Caco-2 (cell line): ENCODE results near the gene HEXIM2. TPM values are rescaled to one million over a fixed set of nuclear protein-coding genes. Genes with fewer than 3 reads are reported as not detected.
A peak's percentile ranks its signal among the peaks of the same experiment; 100 is the strongest.

ENCODE experiments used
- BruUV-seq: library from RNA; stranded (reverse); fragments of 400-500 nt; replicated peaks from 2 replicates; lab custom pipeline; 2021; lab: Mats Ljungman, UMichigan
- CTCF ChIA-PET: fragments of 300-600 bp; sonication (Branson Sonifier 250); formaldehyde crosslinking; loops from one replicate; lab custom pipeline; 2022; ENCODE audit warnings: antibody characterized with exemption; lab: Charles Lee
- POLR2A ChIA-PET: fragments of 300-600 bp; sonication (Branson Sonifier 250); formaldehyde crosslinking; loops from one replicate; lab custom pipeline; 2022; ENCODE audit warnings: antibody characterized with exemption; lab: Charles Lee
- DNase-seq, 2 experiments: peaks; one replicate each; pipeline versions ENCODE4 v3.0.0 to v3.0.0-alpha.2; 2020 to 2022
- H3K27me3 ChIP-seq: replicated peaks from 2 replicates; pipeline ENCODE4 v1.6.0; 2011; ENCODE audit warnings: low read length; ENCODE audit not compliant: control insufficient read depth, insufficient read depth
- H3K36me3 ChIP-seq: 2 replicates; pipeline ENCODE4 v1.5.1; 2011; ENCODE audit warnings: low read length; ENCODE audit not compliant: control insufficient read depth, insufficient read depth
- H3K4me1 ChIP-seq: fragments of 250-450 bp; sonication (Bioruptor Pico); 2 replicates; pipeline ENCODE4 v1.5.1; 2020; ENCODE audit warnings: mild to moderate bottlenecking
- H3K4me3 ChIP-seq: 2 replicates; pipeline ENCODE4 v1.5.1; 2011; ENCODE audit warnings: low read depth, mild to moderate bottlenecking, control low read depth, low read length
- H3K9me3 ChIP-seq: fragments of 250-450 bp; sonication (Bioruptor Pico); 2 replicates; pipeline ENCODE4 v1.5.1; 2020; ENCODE audit warnings: mild to moderate bottlenecking, moderate library complexity
- H3K27ac Mint-ChIP-seq: one replicate; pipeline ENCODE4 v1.8.0; 2022; ENCODE audit warnings: mixed read lengths; ENCODE audit not compliant: unreplicated experiment
- H3K27me3 Mint-ChIP-seq: one replicate; pipeline ENCODE4 v1.8.0; 2022; ENCODE audit warnings: mixed read lengths; ENCODE audit not compliant: insufficient read depth, unreplicated experiment
- H3K36me3 Mint-ChIP-seq: one replicate; pipeline ENCODE4 v1.8.0; 2022; ENCODE audit warnings: mild to moderate bottlenecking, mixed read lengths; ENCODE audit not compliant: insufficient read depth, unreplicated experiment
- H3K4me1 Mint-ChIP-seq: one replicate; pipeline ENCODE4 v1.8.0; 2022; ENCODE audit warnings: low read depth, mixed read lengths; ENCODE audit not compliant: unreplicated experiment
- H3K4me3 Mint-ChIP-seq: one replicate; pipeline ENCODE4 v1.8.0; 2022; ENCODE audit warnings: mild to moderate bottlenecking, moderate library complexity, mixed read lengths; ENCODE audit not compliant: unreplicated experiment
- H3K9me3 Mint-ChIP-seq: one replicate; pipeline ENCODE4 v1.8.0; 2022; ENCODE audit warnings: mixed read lengths; ENCODE audit not compliant: unreplicated experiment
- CTCF ChIP-seq, 2 experiments: fragments of 200-600 bp in 1 of 2; IDR thresholded peaks; 1 replicate in 1 of 2; 2 replicates in 1 of 2; pipeline versions ENCODE4 v1.5.1 to v1.8.0; 2011 to 2022; ENCODE audit warnings: antibody characterized with exemption in 1 of 2, control low read depth in 1 of 2, inconsistent platforms in 1 of 2, low read depth in 1 of 2, low read length in 1 of 2, mild to moderate bottlenecking in 1 of 2, moderate library complexity in 1 of 2; ENCODE audit not compliant: insufficient read depth in 1 of 2, severe bottlenecking in 1 of 2, unreplicated experiment in 1 of 2
- intact Hi-C: fragments of 100-400 bp; cut with micrococcal nuclease; formaldehyde crosslinking; loops from one replicate; pipeline ENCODE4 v1.10.0; 2022; ENCODE audit not compliant: unreplicated experiment
- total RNA-seq: library from RNA; stranded (reverse); gene quantifications from 2 replicates; pipeline ENCODE4 v1.2.3, GENCODE V29; 2022

HEXIM2 gene
- total RNA-seq, 1 experiment from 2014 or later = 12.7 TPM

DNA sequence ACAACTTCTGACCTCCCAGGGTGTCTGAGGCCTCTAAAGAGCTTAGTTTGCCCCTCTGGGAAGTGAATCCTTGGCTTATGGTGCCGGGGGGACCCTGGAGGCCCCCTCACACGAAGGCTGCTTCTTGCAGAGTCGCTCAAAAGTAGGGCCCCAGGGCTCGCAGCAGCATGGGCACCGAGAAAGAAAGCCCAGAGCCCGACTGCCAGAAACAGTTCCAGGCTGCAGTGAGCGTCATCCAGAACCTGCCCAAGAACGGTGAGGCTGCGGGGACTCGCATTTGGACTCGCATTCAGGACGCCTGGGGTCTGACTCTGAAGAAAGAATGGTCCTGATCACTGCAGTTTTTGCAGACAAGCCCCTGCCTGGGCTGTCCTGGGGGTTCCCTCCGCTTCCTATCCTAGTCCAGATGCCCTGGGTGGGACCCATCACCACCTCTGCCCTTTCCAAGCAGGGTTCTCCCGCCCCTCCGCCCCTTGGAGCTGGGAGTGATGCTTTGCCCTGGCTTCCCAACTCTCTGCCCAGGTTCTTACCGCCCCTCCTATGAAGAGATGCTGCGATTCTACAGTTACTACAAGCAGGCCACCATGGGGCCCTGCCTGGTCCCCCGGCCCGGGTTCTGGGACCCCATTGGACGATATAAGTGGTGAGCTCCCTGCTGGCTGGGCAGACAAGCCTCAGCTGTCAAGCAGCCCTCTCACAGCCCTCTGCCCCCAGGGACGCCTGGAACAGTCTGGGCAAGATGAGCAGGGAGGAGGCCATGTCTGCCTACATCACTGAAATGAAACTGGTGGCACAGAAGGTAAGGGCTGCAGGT is 25.5 kb upstream of the HEXIM2 start:
- H3K4me3 Mint-ChIP-seq = peak overlapping the region; percentile 81
- no peaks in the 10 kb centered on the region for H3K27me3 Mint-ChIP-seq
- H3K27ac Mint-ChIP-seq = peak overlapping the region; percentile 56
- no peak for TF ChIP-seq CTCF (IDR thresholded peaks at IDR 0.05; ENCODE audit: insufficient read depth in 1 of 2, low read depth in 1 of 2, low read length in 1 of 2, severe bottlenecking in 1 of 2, unreplicated experiment in 1 of 2)
- Histone ChIP-seq H3K4me1 (peaks cover 11% of the 10 kb centered on the region; the same call in 1 of the 2 replicates), H3K27me3 (no peaks in the 10 kb centered on the region), H3K36me3 (peaks cover 1% of the 10 kb centered on the region; the same call in 1 of the 2 replicates), H3K4me3 (peak overlapping the region; percentile 56), H3K9me3 (no peaks in the 10 kb centered on the region)
- H3K36me3 Mint-ChIP-seq = peaks cover 33% of the 10 kb centered on the region
- peaks cover 3% of the 10 kb centered on the region for H3K4me1 Mint-ChIP-seq
- BruUV-seq = TSS peak; percentile 46
- ChIA-PET CTCF (interaction anchor here (0.6 to 3.2 kb wide), 71 partner anchors 8 to 373 kb away, joined by 3 to 230 read pairs (median 5); partner anchors contain the start of genes C1QL1, HEXIM1, HEXIM2 and MAP3K14), POLR2A (interaction anchor here (0.6 to 2.9 kb wide), 8 partner anchors 10 to 181 kb away, joined by 3 to 52 read pairs (median 6); partner anchors contain the start of genes HEXIM1, HEXIM2 and MAP3K14)
- no peak for DNase-seq
- H3K9me3 Mint-ChIP-seq = no peaks in the 10 kb centered on the region
- intact Hi-C loops = loop anchor here (1.0 to 10.0 kb wide), 5 partner anchors 12 to 361 kb away; partner anchors contain the start of genes HEXIM1 and HEXIM2

DNA sequence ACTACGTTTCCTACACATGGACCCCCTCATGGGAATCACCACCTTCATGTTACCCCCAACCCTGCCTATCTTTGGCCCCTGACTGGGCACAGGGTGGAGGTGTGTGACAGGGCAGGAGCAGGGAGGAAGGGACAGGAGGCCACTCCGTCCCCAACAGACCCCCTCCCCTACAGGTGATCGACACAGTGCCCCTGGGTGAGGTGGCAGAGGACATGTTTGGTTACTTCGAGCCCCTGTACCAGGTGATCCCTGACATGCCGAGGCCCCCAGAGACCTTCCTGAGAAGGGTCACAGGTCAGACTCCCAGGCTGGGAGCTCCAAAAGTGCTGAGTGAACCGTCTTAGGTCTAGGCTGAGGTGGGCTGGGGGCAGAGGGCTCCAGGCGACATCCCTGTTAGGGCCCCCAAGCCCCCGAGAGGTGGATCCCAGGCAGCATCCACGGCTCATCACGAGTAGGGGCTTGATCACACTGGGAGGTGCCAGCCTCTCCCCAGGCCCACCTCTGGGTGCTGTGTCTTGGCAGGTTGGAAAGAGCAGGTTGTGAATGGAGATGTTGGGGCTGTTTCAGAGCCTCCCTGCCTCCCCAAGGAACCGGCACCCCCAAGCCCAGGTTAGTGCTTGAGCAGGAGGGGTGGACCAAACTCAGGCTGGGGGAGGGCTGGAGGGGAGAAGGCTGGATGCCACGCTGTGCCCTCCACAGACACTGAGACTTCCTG is 24.7 kb upstream of the HEXIM2 start:
- peaks cover 6% of the 10 kb centered on the region; the same call in 1 of the 2 replicates for H3K4me1 ChIP-seq
- Mint-ChIP-seq H3K4me3 (peak overlapping the region; percentile 35), H3K27ac (no peak overlapping the region), H3K27me3 (no peaks in the 10 kb centered on the region), H3K9me3 (no peaks in the 10 kb centered on the region), H3K36me3 (peaks cover 25% of the 10 kb centered on the region), H3K4me1 (no peaks in the 10 kb centered on the region)
- DNase-seq = no peak
- BruUV-seq = no TSS peak
- no peaks in the 10 kb centered on the region for H3K27me3 ChIP-seq
- CTCF ChIA-PET = interaction anchor here (1.5 to 3.2 kb wide), 7 partner anchors 12 to 99 kb away, joined by 5 to 230 read pairs (median 41); partner anchors contain the start of genes HEXIM1 and HEXIM2
- H3K36me3 ChIP-seq = peaks cover 1% of the 10 kb centered on the region; the same call in 1 of the 2 replicates
- H3K9me3 ChIP-seq = no peaks in the 10 kb centered on the region
- no peak overlapping the region for H3K4me3 ChIP-seq
- TF ChIP-seq CTCF (IDR thresholded peaks at IDR 0.05; ENCODE audit: insufficient read depth in 1 of 2, low read depth in 1 of 2, low read length in 1 of 2, severe bottlenecking in 1 of 2, unreplicated experiment in 1 of 2) = no peak
- POLR2A ChIA-PET = interaction anchor here (0.7 to 2.9 kb wide), 3 partner anchors 9 to 24 kb away, joined by 3 to 52 read pairs (median 22); partner anchors contain the start of genes HEXIM1 and HEXIM2
- intact Hi-C loops = loop anchor here (10.0 kb wide), 1 partner anchor 362 kb away; no protein-coding TSS in a partner anchor
